Measurements from ENCODE around the gene PARP4.

The PARP4 gene

GRCh38 chr13:24454056-24454455, 58.5 kb downstream of the PARP4 start:
- Histone ChIP-seq H3K9me3 (ENCODE audit: control insufficient read depth, insufficient read depth, low read depth, low read length) (no peaks in the 10 kb centered on the region), H3K27ac (ENCODE audit: extremely low read depth, low read depth, low read length) (no peak overlapping the region), H3K4me1 (ENCODE audit: control insufficient read depth, insufficient read depth, low read length) (no peaks in the 10 kb centered on the region), H3K4me3 (ENCODE audit: low read depth, low read length) (no peak overlapping the region), H3K36me3 (ENCODE audit: control insufficient read depth in 2 of 2, insufficient read depth in 1 of 2, low read length in 2 of 2) (peaks cover 9 to 65% of the 10 kb centered on the region in 2 experiments; a peak in 2 of 3 replicates)
- TF ChIP-seq ZNF394 (tag by site-specific recombination; IDR thresholded peaks at IDR 0.05; ENCODE audit: borderline replicate concordance) (no peak), ZNF132 (tag by site-specific recombination; IDR thresholded peaks at IDR 0.05; ENCODE audit: borderline replicate concordance) (no peak), ZNF112 (tag by site-specific recombination; IDR thresholded peaks at IDR 0.05) (no peak), BCL11A (tag by site-specific recombination; IDR thresholded peaks at IDR 0.05; ENCODE audit: low read depth) (no peak), ZNF776 (tag by site-specific recombination; IDR thresholded peaks at IDR 0.05; ENCODE audit: borderline replicate concordance) (no peak), SP7 (tag by site-specific recombination; IDR thresholded peaks at IDR 0.05) (no peak), ZNF701 (tag by site-specific recombination; IDR thresholded peaks at IDR 0.05) (no peak), ZNF560 (tag by site-specific recombination; IDR thresholded peaks at IDR 0.05; ENCODE audit: borderline replicate concordance) (no peak), REST (tag by site-specific recombination; IDR thresholded peaks at IDR 0.05) (no peak), ZNF514 (tag by site-specific recombination; IDR thresholded peaks at IDR 0.05) (no peak), ZNF311 (tag by site-specific recombination; IDR thresholded peaks at IDR 0.05; ENCODE audit: borderline replicate concordance) (no peak), ZNF416 (tag by site-specific recombination; IDR thresholded peaks at IDR 0.05) (no peak), ZNF555 (tag by site-specific recombination; conservative IDR thresholded peaks at IDR 0.05) (no peak), ZNF214 (tag by site-specific recombination; IDR thresholded peaks at IDR 0.05; ENCODE audit: borderline replicate concordance) (no peak), GLI4 (tag by site-specific recombination; IDR thresholded peaks at IDR 0.05) (no peak), ZSCAN5A (tag by site-specific recombination; IDR thresholded peaks at IDR 0.05) (no peak), ZNF362 (tag by site-specific recombination; IDR thresholded peaks at IDR 0.05) (no peak), PRDM10 (tag by site-specific recombination; IDR thresholded peaks at IDR 0.05) (no peak)
- ChIA-PET POLR2A (no interaction called here), CTCF (no interaction called here)
